K562 (cell line): ENCODE data around the gene ZNF837. TPM values are rescaled to one million over a fixed set of nuclear protein-coding genes. Genes with fewer than 3 reads are reported as not detected.

Experiments used
- ATAC-seq: fragments of 200-7000 bp; cut with Tn5 transposase; 3 replicates; pipeline ENCODE4 v1.9.1; 2020; ENCODE audit warnings: moderate library complexity
- BruUV-seq: library from RNA; stranded (reverse); fragments of 400-500 nt; replicated peaks from 2 replicates; lab custom pipeline; 2021; lab: Mats Ljungman, UMichigan
- CTCF ChIA-PET: fragments of 300-600 bp; formaldehyde crosslinking; extraction: SDS; loops from one replicate; lab custom pipeline; 2021; ENCODE audit warnings: low intra/inter-chr PET ratio; lab: Yijun Ruan, JAX
- POLR2A ChIA-PET: fragments of 300-600, 350-650 bp; sonication (Branson Sonifier 250); formaldehyde crosslinking; extraction: SDS; loops from one replicate; lab custom pipeline; 2021; ENCODE audit warnings: antibody characterized with exemption, inconsistent platforms; lab: Yijun Ruan, JAX
- DNase-seq, 4 experiments: peaks; one replicate each; pipeline versions ENCODE4 v3.0.0 to v3.0.0-alpha.2; 2011 to 2018; ENCODE audit warnings: low spot score in 3 of 4, mixed read lengths in 3 of 4; ENCODE audit errors: extremely low read depth in 1 of 4
- FAIRE-seq: peaks from 2 replicates; lab custom pipeline; 2011; peaks lifted over from hg19 to GRCh38; lab: Jason Lieb, UNC
- H2AFZ ChIP-seq: 2 replicates; pipeline ENCODE4 v1.6.0; 2011; ENCODE audit warnings: low read depth, low read length, control low read depth, inconsistent platforms
- H3K27ac ChIP-seq: fragments of 200-600 bp; 3 replicates; pipeline ENCODE4 v1.8.0; 2011; ENCODE audit warnings: low read depth, mild to moderate bottlenecking, control low read depth, inconsistent platforms, low read length, moderate library complexity, mixed read lengths; ENCODE audit errors: extremely low read depth
- H3K27me3 ChIP-seq, 2 experiments: fragments of 300-600 bp in 1 of 2; 2 replicates in 1 of 2; 3 replicates in 1 of 2; pipeline versions ENCODE4 v1.6.0 to v1.8.0; 2011; ENCODE audit warnings: inconsistent platforms in 2 of 2, low read length in 2 of 2, mild to moderate bottlenecking in 1 of 2, mixed read lengths in 1 of 2, moderate library complexity in 1 of 2; ENCODE audit not compliant: control insufficient read depth in 2 of 2, insufficient read depth in 2 of 2
- H3K36me3 ChIP-seq: fragments of 300-600 bp; 3 replicates; pipeline ENCODE4 v1.8.0; 2011; ENCODE audit warnings: mild to moderate bottlenecking, low read length, inconsistent platforms; ENCODE audit not compliant: control insufficient read depth, insufficient read depth
- H3K4me1 ChIP-seq, 2 experiments: fragments of 200-600 bp in 1 of 2; replicated peaks in 1 of 2; 2 replicates in 1 of 2; 3 replicates in 1 of 2; pipeline versions ENCODE4 v1.5.1 to v1.8.0; 2011; ENCODE audit warnings: inconsistent platforms in 2 of 2, low read length in 2 of 2, mild to moderate bottlenecking in 1 of 2, mixed read lengths in 1 of 2, moderate library complexity in 1 of 2; ENCODE audit not compliant: control insufficient read depth in 2 of 2, insufficient read depth in 2 of 2
- H3K4me2 ChIP-seq: 2 replicates; pipeline ENCODE4 v1.6.1; 2011; ENCODE audit warnings: low read length, control low read depth, inconsistent platforms, mixed read lengths; ENCODE audit not compliant: insufficient read depth
- H3K4me3 ChIP-seq: fragments of 200-600 bp; sonication (generic), shearing (Covaris generic); 2 replicates; pipeline ENCODE4 v1.5.1; 2016; ENCODE audit warnings: control low read depth, inconsistent platforms
- H3K79me2 ChIP-seq: fragments of 200-600 bp; 3 replicates; pipeline ENCODE4 v1.8.0; 2011; ENCODE audit warnings: low read length, inconsistent platforms; ENCODE audit not compliant: control insufficient read depth, insufficient read depth
- H3K9ac ChIP-seq, 2 experiments: 2 replicates each; pipeline versions ENCODE4 v1.6.0 to v1.6.1; 2011; ENCODE audit warnings: low read depth in 2 of 2, low read length in 2 of 2, control low read depth in 1 of 2, inconsistent platforms in 1 of 2, mild to moderate bottlenecking in 1 of 2, mixed read lengths in 1 of 2; ENCODE audit not compliant: insufficient read depth in 1 of 2
- H3K9me1 ChIP-seq: one replicate; pipeline ENCODE4 v1.6.0; 2011; ENCODE audit warnings: inconsistent platforms, mild to moderate bottlenecking, low read length, moderate library complexity; ENCODE audit not compliant: control insufficient read depth, insufficient read depth
- H3K9me3 ChIP-seq: replicated peaks from 2 replicates; pipeline ENCODE4 v1.5.1; 2011; ENCODE audit warnings: low read depth, low read length, inconsistent platforms; ENCODE audit not compliant: control insufficient read depth, insufficient read depth
- H4K20me1 ChIP-seq: replicated peaks from 2 replicates; pipeline ENCODE4 v1.6.1; 2011; ENCODE audit warnings: low read length, inconsistent platforms, mixed read lengths; ENCODE audit not compliant: control insufficient read depth, insufficient read depth
- IRF1 ChIP-seq: sonication (generic); formaldehyde crosslinking; IDR thresholded peaks from 2 replicates; pipeline ENCODE4 v1.8.0; 2022; ENCODE audit warnings: missing genetic modification reagents, mild to moderate bottlenecking, borderline replicate concordance
- NR2C2 ChIP-seq, 2 experiments: fragments of 200-800 bp in 1 of 2; sonication (Bioruptor generic) in 1 of 2; sonication (generic) in 1 of 2; formaldehyde crosslinking in 1 of 2; IDR thresholded peaks; 2 replicates each; pipeline versions ENCODE4 v1.6.1 to v1.8.0; 2016 to 2022; ENCODE audit warnings: mild to moderate bottlenecking in 1 of 2, missing compliant biosample characterization in 1 of 2, missing genetic modification characterization in 1 of 2, missing genetic modification reagents in 1 of 2
- RBFOX2 ChIP-seq: fragments of 200-400 bp; formaldehyde crosslinking; IDR thresholded peaks from 2 replicates; pipeline ENCODE4 v1.6.1; 2017; ENCODE audit warnings: low read depth, mild to moderate bottlenecking, low read length, moderate library complexity
- RBM22 ChIP-seq: fragments of 200-400 bp; formaldehyde crosslinking; IDR thresholded peaks from 2 replicates; pipeline ENCODE4 v1.6.1; 2018; ENCODE audit warnings: low read length, low read depth; ENCODE audit not compliant: poor library complexity, severe bottlenecking
- SMARCC2 ChIP-seq: fragments of 450-650 bp; IDR thresholded peaks from 2 replicates; pipeline ENCODE4 v1.6.1; 2017; ENCODE audit warnings: antibody characterized with exemption, moderate library complexity, mild to moderate bottlenecking, low read depth
- SP1 ChIP-seq: sonication (generic); formaldehyde crosslinking; IDR thresholded peaks from 2 replicates; pipeline ENCODE4 v1.8.1; 2022; ENCODE audit warnings: mild to moderate bottlenecking, missing genetic modification reagents
- SREBF2 ChIP-seq: sonication (generic); formaldehyde crosslinking; IDR thresholded peaks from 2 replicates; pipeline ENCODE4 v1.4.0; 2020; ENCODE audit warnings: mild to moderate bottlenecking, missing genetic modification reagents
- WGBS: fragments of 100-300 bp; shearing (Covaris generic); methylation state at CpG from one replicate; pipeline ENCODE4 v1.1.6; 2016; ENCODE audit warnings: low coverage, mixed read lengths; ENCODE audit not compliant: insufficient coverage; ENCODE audit errors: missing lambda C conversion rate; 5-methylcytosine and 5-hydroxymethylcytosine counted together
- in situ Hi-C: fragments of 300-500 bp; cut with MboI; formaldehyde crosslinking; loops from 4 replicates; pipeline ENCODE4 v1.15.0; 2018; ENCODE audit warnings: inconsistent platforms, mixed read lengths
- intact Hi-C: fragments of 100-400 bp; cut with micrococcal nuclease; formaldehyde crosslinking; loops from 2 replicates; pipeline ENCODE4 v1.14.2; 2022
- polyA plus RNA-seq, 8 experiments: library from polyadenylated mRNA; depleted of rRNA in 4 of 8; stranded (reverse) in 5 of 8; unstranded in 3 of 8; fragments of >200 nt; fragmentation: Nextera tagmentation in 2 of 8; fragmentation: Illumina TruSeq in 1 of 8; extraction: Ambion mirVana in 2 of 8; extraction: Trizol in 1 of 8; gene quantifications; 2 replicates each; pipeline versions ENCODE4 v1.2.1 to v1.2.3, GENCODE V29; 2011 to 2014; ENCODE audit warnings: inconsistent platforms in 1 of 8, missing spikeins in 1 of 8
- total RNA-seq, 7 experiments: library from RNA; depleted of rRNA in 6 of 7; stranded (reverse); fragments of >200 nt in 6 of 7; fragmentation: Illumina TruSeq in 2 of 7; extraction: Trizol in 2 of 7; gene quantifications; 2 replicates each; pipeline versions ENCODE4 v1.2.1 to v1.2.3, GENCODE V29; 2011 to 2021; ENCODE audit warnings: low replicate concordance in 1 of 7

ZNF837 gene
- total and polyA plus RNA-seq, 9 of the 15 experiments (the other 6 are each of a cell fraction or from before 2014, with no cell fraction given): 0.11 to 2.1 (median 0.57) TPM; not detected in 4

GRCh38 chr19:58388175-58388526 lies 7.3 kb upstream of the ZNF837 start:
- TF ChIP-seq SP1 (CRISPR knock-in tag): peak; percentile 62; the same call in 1 of the 2 replicates
- TF ChIP-seq RBM22: peak; percentile 18
- TF ChIP-seq NR2C2 (CRISPR knock-in tag; IDR thresholded peaks at IDR 0.05): 0 out of 2 replicates have a peak, but pooled peaks have one; percentile 27
- no peak for TF ChIP-seq NR2C2 (tag; IDR thresholded peaks at IDR 0.05)
- TF ChIP-seq IRF1 (CRISPR knock-in tag): no peak
- TF ChIP-seq SMARCC2: no peak
- peak; percentile 10; the same call in 1 of the 2 replicates for TF ChIP-seq RBFOX2
- 0 out of 2 replicates have a peak, but pooled peaks have one; percentile 9 for TF ChIP-seq SREBF2 (CRISPR knock-in tag)
- peak overlapping the region; percentile 93; the same call in 2 of the 3 replicates for H3K27ac ChIP-seq
- H3K79me2 ChIP-seq: peaks cover 77% of the 10 kb centered on the region
- H3K4me3 ChIP-seq: peak overlapping the region; percentile 92
- WGBS: 19% methylated on average over 3 of the region's 3 CpGs
- H3K4me1 ChIP-seq: peaks cover 25 to 38% of the 10 kb centered on the region in 2 experiments
- ATAC-seq: no peak
- DNase-seq: no peak
- ChIA-PET CTCF (no interaction called here), POLR2A (interaction anchor here (0.6 to 2.0 kb wide), 7 partner anchors 9 to 58 kb away, joined by 3 to 8 read pairs (median 4); partner anchors contain the start of gene ZNF584)
- H3K9me3 ChIP-seq: no peaks in the 10 kb centered on the region
- peak overlapping the region; percentile 98 to 99 for H3K9ac ChIP-seq
- peak overlapping the region; percentile 100 for H3K4me2 ChIP-seq
- H3K27me3 ChIP-seq: no peaks in the 10 kb centered on the region
- peaks cover 55% of the 10 kb centered on the region for H3K36me3 ChIP-seq
- FAIRE-seq: peak; percentile 23
- in situ Hi-C loops: no loop called here
- peaks cover 19% of the 10 kb centered on the region for H4K20me1 ChIP-seq
- no peaks in the 10 kb centered on the region for H3K9me1 ChIP-seq
- BruUV-seq: no TSS peak
- intact Hi-C loops: loop anchor here (5.0 kb wide), 1 partner anchor 206 kb away; the partner anchor contains the start of gene ZNF274
- no peak overlapping the region for H2AFZ ChIP-seq
